SU-DHL-6 (cell line): Measurements from ENCODE around the gene GLIPR2.

Experiments used
- H2AFZ ChIP-seq: fragments of 200-600 bp; sonication (generic); 2 replicates; pipeline ENCODE4 v1.6.1; 2014; ENCODE audit warnings: low read depth, mild to moderate bottlenecking, moderate library complexity, mixed read lengths, antibody characterized with exemption, low read length; ENCODE audit not compliant: severe bottlenecking
- H3F3A ChIP-seq: fragments of 200-600 bp; shearing (Covaris generic); 2 replicates; pipeline ENCODE4 v1.6.0; 2016; ENCODE audit warnings: antibody characterized with exemption, mild to moderate bottlenecking; ENCODE audit not compliant: insufficient read depth
- H3K27ac ChIP-seq: fragments of 200-600 bp; sonication (generic); 2 replicates; pipeline ENCODE4 v1.5.1; 2016; ENCODE audit warnings: low read depth, mild to moderate bottlenecking, low read length, moderate library complexity, mixed read lengths
- H3K27me3 ChIP-seq: fragments of 200-600 bp; sonication (generic), shearing (Covaris generic); 2 replicates; pipeline ENCODE4 v1.6.0; 2014; ENCODE audit warnings: mild to moderate bottlenecking, low read length
- H3K36me3 ChIP-seq: fragments of 200-600 bp; sonication (generic); 2 replicates; pipeline ENCODE4 v1.6.1; 2014; ENCODE audit warnings: mild to moderate bottlenecking, low read length, mixed read lengths
- H3K4me2 ChIP-seq: fragments of 300-600, 200-600 bp; shearing (Covaris generic), sonication (generic); 2 replicates; pipeline ENCODE4 v1.6.0; 2014; ENCODE audit warnings: low read length, low read depth, mild to moderate bottlenecking; ENCODE audit not compliant: poor library complexity, severe bottlenecking
- H3K4me3 ChIP-seq: fragments of 200-600 bp; sonication (generic); 2 replicates; pipeline ENCODE4 v1.5.1; 2014; ENCODE audit warnings: antibody characterized with exemption, low read length, mild to moderate bottlenecking, mixed read lengths; ENCODE audit not compliant: insufficient read depth, poor library complexity, severe bottlenecking
- H3K79me2 ChIP-seq: fragments of 200-600 bp; sonication (generic); 2 replicates; pipeline ENCODE4 v1.6.1; 2014; ENCODE audit warnings: mild to moderate bottlenecking, low read length, moderate library complexity; ENCODE audit not compliant: insufficient read depth
- H3K9ac ChIP-seq: fragments of 200-600 bp; sonication (generic); 2 replicates; pipeline ENCODE4 v1.7.0; 2014; ENCODE audit warnings: mild to moderate bottlenecking, low read length
- H3K9me2 ChIP-seq: fragments of 200-600 bp; sonication (generic); replicated peaks from 2 replicates; pipeline ENCODE4 v1.6.1; 2014; ENCODE audit warnings: low read length; ENCODE audit not compliant: insufficient read depth
- H3K9me3 ChIP-seq: fragments of 200-600 bp; sonication (generic); 2 replicates; pipeline ENCODE4 v1.6.1; 2014; ENCODE audit warnings: low read length, mixed read lengths; ENCODE audit not compliant: insufficient read depth
- H4K20me1 ChIP-seq: fragments of 200-600 bp; sonication (generic); 2 replicates; pipeline ENCODE4 v1.6.1; 2014; ENCODE audit warnings: low read depth, mild to moderate bottlenecking, antibody characterized with exemption, low read length, moderate library complexity, mixed read lengths
- CTCF ChIP-seq: fragments of 200-600 bp; sonication (generic); IDR thresholded peaks from one replicate; pipeline ENCODE4 v1.5.1; 2017; ENCODE audit warnings: antibody characterized with exemption, mild to moderate bottlenecking, low read length, moderate library complexity; ENCODE audit not compliant: insufficient read depth, poor library complexity, severe bottlenecking
- EZH2phosphoT487 ChIP-seq: fragments of 200-600 bp; sonication (generic), shearing (Covaris generic); conservative IDR thresholded peaks from 2 replicates; pipeline ENCODE4 v1.6.1; 2018; ENCODE audit warnings: mild to moderate bottlenecking, antibody characterized with exemption, low read length, moderate library complexity, mixed read lengths

The GLIPR2 gene

GRCh38 chr9:36093384-36093783, 43.1 kb upstream of the GLIPR2 start:
- TF ChIP-seq EZH2phosphoT487 (no peak), CTCF (no peak)
- Histone ChIP-seq H3K9me2 (no peaks in the 10 kb centered on the region), H2AFZ (no peak overlapping the region), H3K9ac (no peak overlapping the region), H4K20me1 (no peaks in the 10 kb centered on the region), H3K4me3 (no peak overlapping the region), H3K9me3 (no peaks in the 10 kb centered on the region), H3K79me2 (no peaks in the 10 kb centered on the region), H3K27me3 (no peaks in the 10 kb centered on the region), H3F3A (no peaks in the 10 kb centered on the region), H3K4me2 (no peak overlapping the region), H3K27ac (no peak overlapping the region), H3K36me3 (no peaks in the 10 kb centered on the region)

- Histone ChIP-seq H3K4me2 (no peak overlapping the region), H3K27me3 (0 out of 2 replicates have a peak, but pooled peaks cover 2% of the 10 kb centered on the region), H3K4me3 (no peak overlapping the region), H3K79me2 (no peaks in the 10 kb centered on the region), H3K9ac (no peak overlapping the region), H3K9me3 (no peaks in the 10 kb centered on the region), H3F3A (no peaks in the 10 kb centered on the region), H3K36me3 (no peaks in the 10 kb centered on the region), H4K20me1 (no peaks in the 10 kb centered on the region), H2AFZ (no peak overlapping the region), H3K27ac (no peak overlapping the region), H3K9me2 (no peaks in the 10 kb centered on the region)
- TF ChIP-seq CTCF (no peak), EZH2phosphoT487 (no peak)
Observed at GRCh38 chr9:36099718-36100117, 36.8 kb upstream of the GLIPR2 start.

- Histone ChIP-seq H3K9me3 (no peaks in the 10 kb centered on the region), H3K27ac (no peak overlapping the region), H3K36me3 (no peaks in the 10 kb centered on the region), H3K27me3 (0 out of 2 replicates have a peak, but pooled peaks cover 2% of the 10 kb centered on the region), H3F3A (no peaks in the 10 kb centered on the region), H3K79me2 (no peaks in the 10 kb centered on the region), H2AFZ (no peak overlapping the region), H3K4me3 (no peak overlapping the region), H3K4me2 (no peak overlapping the region), H4K20me1 (no peaks in the 10 kb centered on the region), H3K9me2 (no peaks in the 10 kb centered on the region), H3K9ac (no peak overlapping the region)
- TF ChIP-seq EZH2phosphoT487 (no peak), CTCF (no peak)
Observed at GRCh38 chr9:36100532-36100931, 36.0 kb upstream of the GLIPR2 start.
